Keratinocyte (primary cell): ENCODE data around the gene DNM1L.

Experiments used
- EZH2 ChIP-seq: IDR thresholded peaks from one replicate; pipeline ENCODE4 v1.6.1; 2012; ENCODE audit warnings: inconsistent platforms, mild to moderate bottlenecking, low read length, moderate library complexity
- TF ChIP-seq, protein P1 (sequence below), 3 experiments: IDR thresholded peaks in 1 of 3; conservative IDR thresholded peaks in 1 of 3; optimal IDR thresholded peaks in 1 of 3; 2 replicates in 2 of 3; 3 replicates in 1 of 3; pipeline versions ENCODE3 to v1.5.1; 2011; ENCODE audit warnings: low read length in 3 of 3, mild to moderate bottlenecking in 3 of 3, moderate library complexity in 2 of 3, control low read depth in 1 of 3, inconsistent platforms in 1 of 3; ENCODE audit not compliant: insufficient read depth in 2 of 3; ENCODE audit errors: extremely low read depth in 1 of 3

DNA sequence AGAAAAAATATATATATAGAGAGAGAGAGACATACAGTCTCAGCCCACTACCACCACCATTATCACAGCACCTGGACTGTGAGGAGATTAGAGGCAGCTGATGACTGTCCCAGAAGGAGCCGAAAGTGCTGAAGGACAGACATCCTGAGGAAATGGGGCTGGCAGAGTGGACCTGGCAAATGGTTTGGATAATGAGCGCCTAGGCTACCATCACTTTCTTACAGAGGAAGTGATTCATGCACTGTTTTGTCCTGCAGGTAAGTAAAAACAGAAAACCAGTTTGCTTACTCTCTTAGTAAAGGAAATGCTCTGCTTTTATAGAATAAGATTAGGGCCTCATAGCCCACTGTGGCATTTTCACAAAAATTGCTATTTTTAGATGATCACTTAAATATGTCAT lies 28.6 kb upstream of the DNM1L start:
- TF ChIP-seq, protein P1, sequence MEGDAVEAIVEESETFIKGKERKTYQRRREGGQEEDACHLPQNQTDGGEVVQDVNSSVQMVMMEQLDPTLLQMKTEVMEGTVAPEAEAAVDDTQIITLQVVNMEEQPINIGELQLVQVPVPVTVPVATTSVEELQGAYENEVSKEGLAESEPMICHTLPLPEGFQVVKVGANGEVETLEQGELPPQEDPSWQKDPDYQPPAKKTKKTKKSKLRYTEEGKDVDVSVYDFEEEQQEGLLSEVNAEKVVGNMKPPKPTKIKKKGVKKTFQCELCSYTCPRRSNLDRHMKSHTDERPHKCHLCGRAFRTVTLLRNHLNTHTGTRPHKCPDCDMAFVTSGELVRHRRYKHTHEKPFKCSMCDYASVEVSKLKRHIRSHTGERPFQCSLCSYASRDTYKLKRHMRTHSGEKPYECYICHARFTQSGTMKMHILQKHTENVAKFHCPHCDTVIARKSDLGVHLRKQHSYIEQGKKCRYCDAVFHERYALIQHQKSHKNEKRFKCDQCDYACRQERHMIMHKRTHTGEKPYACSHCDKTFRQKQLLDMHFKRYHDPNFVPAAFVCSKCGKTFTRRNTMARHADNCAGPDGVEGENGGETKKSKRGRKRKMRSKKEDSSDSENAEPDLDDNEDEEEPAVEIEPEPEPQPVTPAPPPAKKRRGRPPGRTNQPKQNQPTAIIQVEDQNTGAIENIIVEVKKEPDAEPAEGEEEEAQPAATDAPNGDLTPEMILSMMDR (optimal IDR thresholded peaks at IDR 0.05 in 1 of 3, IDR thresholded peaks at IDR 0.05 in 1 of 3, conservative IDR thresholded peaks at IDR 0.05 in 1 of 3; ENCODE audit: extremely low read depth in 1 of 3, insufficient read depth in 2 of 3, low read length in 3 of 3): no peak
- no peak for TF ChIP-seq EZH2
